Urinary bladder (tissue), 4 donors: ENCODE results near the gene ZNF804B. TPM values are rescaled to one million over a fixed set of nuclear protein-coding genes. Genes with fewer than 3 reads are reported as not detected.
A peak's percentile ranks its signal among the peaks of the same experiment; 100 is the strongest.

ENCODE experiments used
- DNase-seq: peaks from one replicate; pipeline ENCODE4 v3.0.0-alpha.2; 2015; ENCODE audit errors: extremely low spot score
- H3K27ac ChIP-seq: one replicate; pipeline ENCODE4 v1.5.1; 2013; ENCODE audit warnings: low read depth, mild to moderate bottlenecking, moderate library complexity
- H3K36me3 ChIP-seq: one replicate; pipeline ENCODE4 v1.6.1; 2013; ENCODE audit warnings: mild to moderate bottlenecking, moderate library complexity; ENCODE audit not compliant: insufficient read depth
- H3K4me1 ChIP-seq: one replicate; pipeline ENCODE4 v1.6.1; 2013; ENCODE audit warnings: mild to moderate bottlenecking, moderate library complexity; ENCODE audit not compliant: insufficient read depth
- H3K4me3 ChIP-seq: one replicate; pipeline ENCODE4 v1.5.1; 2013; ENCODE audit warnings: low read depth, low read length
- WGBS: extraction: QIAGEN DNeasy Blood & Tissue Kit; methylation state at CpG from one replicate; pipeline ENCODE4 v1.1.7; 2013; 5-methylcytosine and 5-hydroxymethylcytosine counted together
- polyA plus RNA-seq: library from polyadenylated mRNA; stranded (reverse); fragments of 200-250 nt; gene quantifications from one replicate; pipeline ENCODE4 v1.2.3, GENCODE V29; 2013
- total RNA-seq: library from RNA; depleted of rRNA; stranded (reverse); fragments of >200 nt; gene quantifications from one replicate; pipeline ENCODE4 v1.2.3, GENCODE V29; 2014
- donor health status: healthy with polysubstance abuse.
- donor health status: healthy.

The ZNF804B gene
- total and polyA plus RNA-seq, 2 donors, result 1.2 TPM; not detected in 1

- Histone ChIP-seq H3K27ac (no peak overlapping the region), H3K4me3 (no peak overlapping the region), H3K4me1 (no peaks in the 10 kb centered on the region), H3K36me3 (no peaks in the 10 kb centered on the region)
- WGBS, result 66% methylated on average over 4 of the region's 4 CpGs
- DNase-seq, result no peak
Observed at GRCh38 chr7:88965371-88965770, 205.9 kb downstream of the ZNF804B start.

- Histone ChIP-seq H3K27ac (no peak overlapping the region), H3K4me3 (no peak overlapping the region), H3K4me1 (no peaks in the 10 kb centered on the region), H3K36me3 (no peaks in the 10 kb centered on the region)
- 58% methylated on average over 4 of the region's 4 CpGs for WGBS
- DNase-seq, result no peak
Observed at GRCh38 chr7:88967432-88967831, 207.9 kb downstream of the ZNF804B start.

DNA sequence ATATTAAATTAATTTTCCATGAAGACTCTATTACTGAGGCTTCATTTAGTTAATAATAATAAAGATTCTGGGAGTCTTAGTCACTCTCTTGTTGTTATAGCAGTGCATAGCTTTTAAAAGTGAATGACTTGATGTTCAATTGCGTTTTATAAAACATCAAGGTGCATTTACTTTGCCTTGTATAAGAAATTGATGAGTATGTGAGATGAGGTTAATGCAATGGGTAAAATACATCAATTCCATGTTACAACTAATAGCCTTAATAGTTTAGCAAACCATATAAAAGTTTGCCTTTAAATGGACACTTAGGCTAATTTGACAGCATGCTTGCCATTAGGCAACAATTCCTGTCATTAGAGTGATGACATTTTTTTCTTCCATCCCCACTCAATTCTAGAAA is 209.7 kb downstream of the ZNF804B start:
- no peak for DNase-seq
- Histone ChIP-seq H3K4me1 (no peaks in the 10 kb centered on the region), H3K27ac (no peak overlapping the region), H3K4me3 (no peak overlapping the region), H3K36me3 (no peaks in the 10 kb centered on the region)
- 86% methylated on average over 1 of the region's 1 CpG for WGBS

GRCh38 chr7:88985295-88985694 is 225.8 kb downstream of the ZNF804B start:
- Histone ChIP-seq H3K36me3 (no peaks in the 10 kb centered on the region), H3K27ac (no peak overlapping the region), H3K4me1 (no peaks in the 10 kb centered on the region), H3K4me3 (no peak overlapping the region)
- no peak for DNase-seq
- 73% methylated on average over 5 of the region's 5 CpGs for WGBS

- WGBS, result 41% methylated on average over 1 of the region's 1 CpG
Observed at GRCh38 chr7:89001306-89001705, 241.8 kb downstream of the ZNF804B start.

GRCh38 chr7:89002981-89003956 is 243.8 kb downstream of the ZNF804B start:
- no peak for DNase-seq
- H3K4me3 ChIP-seq, result peak overlapping the region; percentile 22
- no peaks in the 10 kb centered on the region for H3K36me3 ChIP-seq
- H3K27ac ChIP-seq, result no peak overlapping the region
- H3K4me1 ChIP-seq, result no peaks in the 10 kb centered on the region
- WGBS, result 49% methylated on average over 4 of the region's 4 CpGs

More at GRCh38 chr7:89001306-89001705, 241.8 kb downstream of the ZNF804B start:
- Histone ChIP-seq H3K4me1 (no peaks in the 10 kb centered on the region), H3K27ac (no peak overlapping the region), H3K36me3 (no peaks in the 10 kb centered on the region), H3K4me3 (no peak overlapping the region)
- no peak for DNase-seq

- DNase-seq, result no peak
- 84% methylated on average over 5 of the region's 5 CpGs for WGBS
- Histone ChIP-seq H3K4me3 (no peak overlapping the region), H3K36me3 (no peaks in the 10 kb centered on the region), H3K4me1 (no peaks in the 10 kb centered on the region), H3K27ac (no peak overlapping the region)
Observed at GRCh38 chr7:89012016-89012415, 252.5 kb downstream of the ZNF804B start.

DNA sequence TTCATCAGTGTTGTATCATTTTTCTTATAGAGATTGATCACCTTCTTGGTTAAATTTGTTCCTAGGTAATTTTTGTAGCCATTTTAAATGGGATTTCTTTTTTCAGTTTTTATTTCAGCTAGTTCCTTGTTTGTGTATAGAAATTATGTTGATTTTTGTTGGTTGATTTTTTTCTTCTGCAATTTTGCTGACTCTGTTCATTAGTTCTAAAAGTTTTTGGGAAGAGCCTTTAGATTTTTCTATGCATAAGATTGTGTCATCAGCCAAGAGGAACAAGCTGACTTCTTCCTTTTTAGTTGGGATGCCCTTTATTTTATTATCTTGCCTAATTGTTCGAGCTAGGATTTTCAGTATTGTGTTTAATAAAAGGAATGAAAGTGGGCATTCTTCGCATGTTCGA is 258.2 kb downstream of the ZNF804B start:
- Histone ChIP-seq H3K36me3 (no peaks in the 10 kb centered on the region), H3K4me1 (no peaks in the 10 kb centered on the region), H3K4me3 (no peak overlapping the region), H3K27ac (no peak overlapping the region)
- WGBS, result 85% methylated on average over 3 of the region's 3 CpGs
- no peak for DNase-seq

DNA sequence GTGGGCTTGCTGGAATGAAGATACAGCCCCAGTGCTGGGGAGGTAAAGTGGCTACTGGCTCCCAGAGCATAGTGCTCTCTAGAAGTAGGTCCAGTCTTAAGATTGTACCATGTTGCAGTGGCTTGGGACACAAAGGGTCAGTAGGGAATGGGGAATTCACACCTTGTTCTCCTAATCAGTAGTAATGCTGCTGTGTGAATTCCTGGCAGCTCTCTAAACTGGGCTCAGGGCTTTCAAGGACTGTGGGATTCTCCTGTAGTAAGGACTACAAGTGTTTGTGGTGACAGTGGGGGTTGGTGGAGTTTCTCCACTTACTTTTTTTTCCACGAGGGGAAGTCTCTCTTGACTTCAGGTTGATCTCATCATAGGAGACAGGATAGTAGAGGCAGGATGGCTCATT is 262.2 kb downstream of the ZNF804B start:
- no peak for DNase-seq
- 70% methylated on average over 1 of the region's 1 CpG for WGBS
- Histone ChIP-seq H3K4me3 (no peak overlapping the region), H3K4me1 (no peaks in the 10 kb centered on the region), H3K27ac (no peak overlapping the region), H3K36me3 (no peaks in the 10 kb centered on the region)

DNA sequence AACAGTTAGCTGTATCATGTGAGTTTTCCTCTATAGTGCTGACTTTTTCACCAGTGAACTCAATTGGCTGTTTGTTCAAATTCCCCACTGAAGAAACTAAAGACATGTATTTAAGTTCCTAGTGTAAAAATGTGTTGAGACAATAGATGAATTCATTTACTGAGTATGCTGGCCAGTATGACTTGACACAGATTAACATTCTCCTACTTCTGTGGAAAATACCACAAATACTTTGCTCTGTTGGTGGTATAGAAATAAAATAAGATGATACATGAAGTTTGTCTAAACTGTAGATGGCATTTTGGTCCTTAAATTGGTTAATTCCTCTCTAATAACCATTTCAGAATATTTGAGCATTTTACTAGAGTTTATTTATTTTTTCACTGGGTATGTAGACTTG is 263.7 kb downstream of the ZNF804B start:
- H3K36me3 ChIP-seq, result no peaks in the 10 kb centered on the region
- no peak for DNase-seq
- H3K4me3 ChIP-seq, result no peak overlapping the region
- no peaks in the 10 kb centered on the region for H3K4me1 ChIP-seq
- H3K27ac ChIP-seq, result no peak overlapping the region

DNA sequence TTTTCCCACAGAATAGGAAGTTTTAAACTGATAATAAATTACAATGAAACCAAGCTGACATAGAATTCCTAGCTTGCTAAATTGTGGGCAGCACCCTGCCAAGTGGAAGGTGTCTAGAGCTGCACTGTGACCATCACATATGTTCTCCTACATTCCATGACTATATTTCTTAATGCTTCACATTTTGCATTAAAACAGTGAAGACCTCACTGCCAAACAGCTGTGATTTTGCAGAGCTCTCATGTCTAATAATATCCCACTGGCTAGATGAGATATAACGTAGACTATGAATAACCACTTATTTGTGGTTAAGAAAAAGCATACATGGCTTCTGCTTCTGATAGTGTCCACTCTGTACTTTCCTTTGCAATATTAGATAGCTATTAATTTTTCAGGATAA is 264.4 kb downstream of the ZNF804B start:
- DNase-seq, result no peak
- 25% methylated on average over 1 of the region's 1 CpG for WGBS

GRCh38 chr7:89027781-89028180 is 268.3 kb downstream of the ZNF804B start:
- H3K4me1 ChIP-seq, result no peaks in the 10 kb centered on the region
- H3K27ac ChIP-seq, result no peak overlapping the region
- 10% methylated on average over 1 of the region's 1 CpG for WGBS
- H3K4me3 ChIP-seq, result no peak overlapping the region
- DNase-seq, result no peak
- no peaks in the 10 kb centered on the region for H3K36me3 ChIP-seq

More for the DNA sequence above, 264.4 kb downstream of the ZNF804B start:
- H3K36me3 ChIP-seq, result no peaks in the 10 kb centered on the region
- no peaks in the 10 kb centered on the region for H3K4me1 ChIP-seq
- no peak overlapping the region for H3K27ac ChIP-seq
- H3K4me3 ChIP-seq, result no peak overlapping the region

GRCh38 chr7:89028319-89028718 is 268.8 kb downstream of the ZNF804B start:
- no peak overlapping the region for H3K4me3 ChIP-seq
- H3K36me3 ChIP-seq, result no peaks in the 10 kb centered on the region
- 80% methylated on average over 4 of the region's 4 CpGs for WGBS
- no peak for DNase-seq
- H3K27ac ChIP-seq, result no peak overlapping the region
- H3K4me1 ChIP-seq, result no peaks in the 10 kb centered on the region

- Histone ChIP-seq H3K4me3 (no peak overlapping the region), H3K36me3 (no peaks in the 10 kb centered on the region), H3K4me1 (no peaks in the 10 kb centered on the region), H3K27ac (no peak overlapping the region)
- WGBS, result 66% methylated on average over 2 of the region's 2 CpGs
- no peak for DNase-seq
Observed at GRCh38 chr7:89029864-89030263, 270.4 kb downstream of the ZNF804B start.
